Gastrocnemius medialis (tissue), 4 donors: ENCODE measurements around the gene TCF12. TPM values are rescaled to one million over a fixed set of nuclear protein-coding genes. Genes with fewer than 3 reads are reported as not detected.

ENCODE experiments used
- ATAC-seq, 2 donors: fragments of 150-250 bp; one replicate each; pipeline ENCODE4 v1.9.1; 2016
- DNase-seq, 2 donors: peaks; one replicate each; pipeline ENCODE4 v3.0.0-alpha.2; 2019
- H3K27ac ChIP-seq, 4 donors: fragments of 200-600 bp; sonication (generic); 1 replicate in 1 of 4; 2 replicates in 3 of 4; pipeline ENCODE4 v1.5.1; 2016 to 2018; ENCODE audit warnings: mild to moderate bottlenecking in 2 of 4, moderate library complexity in 1 of 4
- H3K27me3 ChIP-seq, 3 donors: fragments of 200-600 bp; sonication (generic) in 2 of 3; 1 replicate in 1 of 3; 2 replicates in 2 of 3; pipeline versions ENCODE4 v1.5.1 to v1.6.0; 2016 to 2019; ENCODE audit warnings: mild to moderate bottlenecking in 1 of 3, moderate library complexity in 1 of 3
- H3K36me3 ChIP-seq, 2 donors: fragments of 200-600 bp; sonication (generic) in 1 of 2; one replicate each; pipeline ENCODE4 v1.5.1; 2017 to 2018
- H3K4me1 ChIP-seq, 2 donors: fragments of 200-600 bp; sonication (generic) in 1 of 2; one replicate each; pipeline ENCODE4 v1.5.1; 2016 to 2017; ENCODE audit warnings: mild to moderate bottlenecking in 2 of 2
- H3K4me3 ChIP-seq, 4 donors: fragments of 200-600 bp; sonication (generic) in 3 of 4; 1 replicate in 1 of 4; 2 replicates in 3 of 4; pipeline ENCODE4 v1.5.1; 2016 to 2019; ENCODE audit warnings: mild to moderate bottlenecking in 2 of 4
- H3K9me3 ChIP-seq, 3 donors: fragments of 200-600 bp; sonication (generic) in 2 of 3; 1 replicate in 1 of 3; 2 replicates in 2 of 3; pipeline ENCODE4 v1.5.1; 2016 to 2019
- CTCF ChIP-seq, 5 experiments: fragments of 450-650 bp in 3 of 5; fragments of 200-600 bp in 2 of 5; sonication (generic) in 2 of 5; IDR thresholded peaks in 4 of 5; conservative IDR thresholded peaks in 1 of 5; 1 replicate in 4 of 5; 2 replicates in 1 of 5; pipeline ENCODE4 v1.5.1; 2016 to 2019; ENCODE audit warnings: antibody characterized with exemption in 5 of 5, mild to moderate bottlenecking in 3 of 5, moderate library complexity in 3 of 5
- POLR2A ChIP-seq, 2 donors: fragments of 450-650 bp; IDR thresholded peaks; one replicate each; pipeline ENCODE4 v1.6.1; 2017; ENCODE audit warnings: antibody characterized with exemption in 2 of 2, mild to moderate bottlenecking in 2 of 2, moderate library complexity in 2 of 2
- in situ Hi-C, 4 donors: fragments of 200-750 bp; cut with MboI; loops; one replicate each; pipeline versions ENCODE4 v1.15.0 to v1.8.0; 2017; ENCODE audit warnings: low sequenced_read_pairs in 4 of 4
- intact Hi-C: fragments of 100-400 bp; cut with DNase I; formaldehyde crosslinking; loops from one replicate; pipeline ENCODE4 v1.15.1; 2023; ENCODE audit warnings: low total_unique reads
- total RNA-seq, 4 donors: library from RNA; depleted of rRNA; stranded (reverse); fragments of >200 nt; gene quantifications; one replicate each; pipeline versions ENCODE4 v1.1.0 to v1.2.3, GENCODE V29; 2016

TCF12 gene
- total RNA-seq, 4 donors from 2014 or later, result 34.9 to 63.0 (median 51.4) TPM

GRCh38 chr15:56886932-56887781 is 31.3 kb upstream of the TCF12 start:
- H3K27me3 ChIP-seq, result no peaks in the 10 kb centered on the region
- peaks cover 13% of the 10 kb centered on the region in 2 donors for H3K4me1 ChIP-seq
- TF ChIP-seq POLR2A (IDR thresholded peaks at IDR 0.05) (peak; percentile 74 to 76), CTCF (IDR thresholded peaks at IDR 0.05 in 4 of 5, conservative IDR thresholded peaks at IDR 0.05 in 1 of 5) (peak in 1 of 5 experiments; percentile 21)
- in situ Hi-C loops, result loop anchor here in 2 of 4 donors (5.0 kb wide), 1 partner anchor 35 kb away; no protein-coding TSS in a partner anchor
- no peaks in the 10 kb centered on the region for H3K36me3 ChIP-seq
- H3K9me3 ChIP-seq, result no peaks in the 10 kb centered on the region
- intact Hi-C loops, result loop anchor here (1.0 to 5.0 kb wide), 3 partner anchors 31 to 154 kb away; partner anchors contain the start of genes TCF12 and ZNF280D
- DNase-seq (peak; percentile 89 to 92), ATAC-seq (peak; percentile 95)
- H3K27ac ChIP-seq, result peak overlapping the region; percentile 93 to 98 (median 94)
- peak overlapping the region; percentile 73 to 80 (median 76) for H3K4me3 ChIP-seq

GRCh38 chr15:56887782-56888438 is 30.5 kb upstream of the TCF12 start:
- no peaks in the 10 kb centered on the region for H3K27me3 ChIP-seq
- intact Hi-C loops, result loop anchor here (1.0 to 5.0 kb wide), 3 partner anchors 30 to 155 kb away; partner anchors contain the start of genes TCF12 and ZNF280D
- no peak for TF ChIP-seq POLR2A (IDR thresholded peaks at IDR 0.05)
- TF ChIP-seq CTCF (IDR thresholded peaks at IDR 0.05 in 4 of 5, conservative IDR thresholded peaks at IDR 0.05 in 1 of 5), result no peak
- H3K9me3 ChIP-seq, result no peaks in the 10 kb centered on the region
- DNase-seq, result no peak
- peaks cover 19 to 21% of the 10 kb centered on the region in 2 donors for H3K4me1 ChIP-seq
- in situ Hi-C loops, result loop anchor here in 2 of 4 donors (5.0 kb wide), 1 partner anchor 34 kb away; no protein-coding TSS in a partner anchor
- peak overlapping the region; percentile 73 to 80 (median 76) for H3K4me3 ChIP-seq
- H3K36me3 ChIP-seq, result no peaks in the 10 kb centered on the region
- H3K27ac ChIP-seq, result peak overlapping the region; percentile 93 to 98 (median 94)
- ATAC-seq, result no peak

GRCh38 chr15:56890038-56890437 is 28.4 kb upstream of the TCF12 start:
- Histone ChIP-seq H3K27ac (no peak overlapping the region), H3K9me3 (no peaks in the 10 kb centered on the region), H3K27me3 (no peaks in the 10 kb centered on the region), H3K36me3 (no peaks in the 10 kb centered on the region), H3K4me1 (peaks cover 26 to 29% of the 10 kb centered on the region in 2 donors), H3K4me3 (no peak overlapping the region)
- no peak for TF ChIP-seq CTCF (IDR thresholded peaks at IDR 0.05 in 4 of 5, conservative IDR thresholded peaks at IDR 0.05 in 1 of 5)
- TF ChIP-seq POLR2A (IDR thresholded peaks at IDR 0.05), result no peak
- ATAC-seq (no peak), DNase-seq (no peak)
- in situ Hi-C loops, result no loop called here
- intact Hi-C loops, result no loop called here

- in situ Hi-C loops, result no loop called here
- no peaks in the 10 kb centered on the region for H3K27me3 ChIP-seq
- no peaks in the 10 kb centered on the region for H3K9me3 ChIP-seq
- H3K4me3 ChIP-seq, result no peak overlapping the region
- intact Hi-C loops, result no loop called here
- DNase-seq (no peak), ATAC-seq (no peak)
- peaks cover 20 to 24% of the 10 kb centered on the region in 2 donors for H3K4me1 ChIP-seq
- H3K27ac ChIP-seq, result peak overlapping the region in 1 of 4 donors; percentile 40
- H3K36me3 ChIP-seq, result no peaks in the 10 kb centered on the region
- TF ChIP-seq POLR2A (IDR thresholded peaks at IDR 0.05), result no peak
- no peak for TF ChIP-seq CTCF (IDR thresholded peaks at IDR 0.05 in 4 of 5, conservative IDR thresholded peaks at IDR 0.05 in 1 of 5)
Measured at GRCh38 chr15:56891852-56892440, 26.5 kb upstream of the TCF12 start.
